ENCODE results near the gene SLC30A1. TPM values are rescaled to one million over a fixed set of nuclear protein-coding genes. Genes with fewer than 3 reads are reported as not detected.

SLC30A1 gene
- total and polyA plus RNA-seq, 2 of the 13 experiments (the other 11 are each of a cell fraction or from before 2014, with no cell fraction given) = 5.9 to 24.4 TPM

DNA sequence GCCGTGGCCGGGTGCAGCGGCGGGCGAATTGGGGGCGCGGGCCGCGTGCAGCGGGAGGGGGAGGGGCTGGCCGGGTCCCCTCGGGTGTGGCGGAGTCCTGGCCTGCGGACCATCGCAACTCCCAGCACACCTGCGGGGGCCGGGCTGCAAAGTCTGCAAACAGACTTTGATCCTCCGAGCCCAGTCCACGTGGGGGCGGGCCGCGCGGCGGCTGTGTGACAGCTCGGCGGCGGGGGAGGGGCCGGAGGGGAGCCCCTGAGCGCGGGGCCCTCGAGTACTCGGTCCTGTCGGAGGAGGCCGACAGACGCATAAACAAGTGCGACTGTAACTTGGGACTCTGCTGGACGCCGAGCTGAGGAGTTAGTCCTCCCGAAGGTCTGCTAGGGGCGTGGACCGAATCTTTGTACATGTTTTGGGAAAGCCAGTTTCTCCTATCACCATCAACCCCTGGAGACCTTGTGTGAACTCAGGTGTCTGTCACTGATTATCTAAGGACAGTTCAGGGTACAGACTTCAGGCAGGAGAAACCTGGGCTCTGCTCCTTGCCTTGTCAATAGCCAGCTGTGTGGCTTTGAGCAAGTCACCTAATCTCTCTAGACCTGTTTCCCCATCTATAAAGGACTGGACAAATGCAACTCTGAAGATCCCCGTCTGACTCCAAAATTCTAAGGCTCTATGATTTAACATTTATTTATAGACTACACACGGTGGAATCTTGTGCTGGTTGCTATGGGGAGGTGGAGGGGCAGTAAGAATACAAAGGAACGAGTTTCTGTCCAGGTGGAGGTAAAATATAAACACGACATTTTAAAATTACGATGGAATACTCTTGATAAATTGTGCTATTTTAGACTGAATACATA is 710 bp upstream of the SLC30A1 start (continued):
- TF ChIP-seq NFIC (IDR thresholded peaks at IDR 0.05; ENCODE audit: low read length) = 0 out of 2 replicates have a peak, but pooled peaks have one; percentile 38
- TF ChIP-seq, protein P1, sequence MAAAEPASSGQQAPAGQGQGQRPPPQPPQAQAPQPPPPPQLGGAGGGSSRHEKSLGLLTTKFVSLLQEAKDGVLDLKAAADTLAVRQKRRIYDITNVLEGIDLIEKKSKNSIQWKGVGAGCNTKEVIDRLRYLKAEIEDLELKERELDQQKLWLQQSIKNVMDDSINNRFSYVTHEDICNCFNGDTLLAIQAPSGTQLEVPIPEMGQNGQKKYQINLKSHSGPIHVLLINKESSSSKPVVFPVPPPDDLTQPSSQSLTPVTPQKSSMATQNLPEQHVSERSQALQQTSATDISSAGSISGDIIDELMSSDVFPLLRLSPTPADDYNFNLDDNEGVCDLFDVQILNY (CRISPR knock-in tag; conservative IDR thresholded peaks at IDR 0.05) = no peak
- TF ChIP-seq, protein P2, sequence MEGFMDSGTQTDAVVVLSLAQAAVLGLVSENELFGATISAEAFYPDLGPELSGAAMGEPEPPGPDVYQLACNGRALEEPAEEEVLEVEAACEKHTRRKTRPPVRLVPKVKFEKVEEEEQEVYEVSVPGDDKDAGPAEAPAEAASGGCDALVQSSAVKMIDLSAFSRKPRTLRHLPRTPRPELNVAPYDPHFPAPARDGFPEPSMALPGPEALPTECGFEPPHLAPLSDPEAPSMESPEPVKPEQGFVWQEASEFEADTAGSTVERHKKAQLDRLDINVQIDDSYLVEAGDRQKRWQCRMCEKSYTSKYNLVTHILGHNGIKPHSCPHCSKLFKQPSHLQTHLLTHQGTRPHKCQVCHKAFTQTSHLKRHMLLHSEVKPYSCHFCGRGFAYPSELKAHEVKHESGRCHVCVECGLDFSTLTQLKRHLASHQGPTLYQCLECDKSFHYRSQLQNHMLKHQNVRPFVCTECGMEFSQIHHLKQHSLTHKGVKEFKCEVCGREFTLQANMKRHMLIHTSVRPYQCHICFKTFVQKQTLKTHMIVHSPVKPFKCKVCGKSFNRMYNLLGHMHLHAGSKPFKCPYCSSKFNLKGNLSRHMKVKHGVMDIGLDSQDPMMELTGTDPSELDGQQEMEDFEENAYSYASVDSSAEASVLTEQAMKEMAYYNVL (CRISPR knock-in tag; IDR thresholded peaks at IDR 0.05; ENCODE audit: borderline replicate concordance) = peak; percentile 21
- TF ChIP-seq, protein P3, sequence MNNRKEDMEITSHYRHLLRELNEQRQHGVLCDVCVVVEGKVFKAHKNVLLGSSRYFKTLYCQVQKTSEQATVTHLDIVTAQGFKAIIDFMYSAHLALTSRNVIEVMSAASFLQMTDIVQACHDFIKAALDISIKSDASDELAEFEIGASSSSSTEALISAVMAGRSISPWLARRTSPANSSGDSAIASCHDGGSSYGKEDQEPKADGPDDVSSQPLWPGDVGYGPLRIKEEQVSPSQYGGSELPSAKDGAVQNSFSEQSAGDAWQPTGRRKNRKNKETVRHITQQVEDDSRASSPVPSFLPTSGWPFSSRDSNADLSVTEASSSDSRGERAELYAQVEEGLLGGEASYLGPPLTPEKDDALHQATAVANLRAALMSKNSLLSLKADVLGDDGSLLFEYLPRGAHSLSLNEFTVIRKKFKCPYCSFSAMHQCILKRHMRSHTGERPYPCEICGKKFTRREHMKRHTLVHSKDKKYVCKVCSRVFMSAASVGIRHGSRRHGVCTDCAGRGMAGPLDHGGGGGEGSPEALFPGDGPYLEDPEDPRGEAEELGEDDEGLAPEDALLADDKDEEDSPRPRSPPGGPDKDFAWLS (CRISPR knock-in tag; IDR thresholded peaks at IDR 0.05; ENCODE audit: borderline replicate concordance) = no peak
- TF ChIP-seq EZH2 (conservative IDR thresholded peaks at IDR 0.05; ENCODE audit: low read depth, low read length) = no peak
- TF ChIP-seq HMG20A (CRISPR knock-in tag; IDR thresholded peaks at IDR 0.05; ENCODE audit: borderline replicate concordance) = no peak; the same call in 1 of the 2 replicates
- no peak for TF ChIP-seq ZNF101 (CRISPR knock-in tag; IDR thresholded peaks at IDR 0.05; ENCODE audit: borderline replicate concordance, low read depth)
- no peak for TF ChIP-seq NFYB (CRISPR knock-in tag; IDR thresholded peaks at IDR 0.05)
- TF ChIP-seq LCORL (IDR thresholded peaks at IDR 0.05) = no peak
- TF ChIP-seq LCORL (CRISPR knock-in tag; IDR thresholded peaks at IDR 0.05) = peak; percentile 61
- no peak for TF ChIP-seq IRF2 (CRISPR knock-in tag; IDR thresholded peaks at IDR 0.05)
- TF ChIP-seq, protein P4, sequence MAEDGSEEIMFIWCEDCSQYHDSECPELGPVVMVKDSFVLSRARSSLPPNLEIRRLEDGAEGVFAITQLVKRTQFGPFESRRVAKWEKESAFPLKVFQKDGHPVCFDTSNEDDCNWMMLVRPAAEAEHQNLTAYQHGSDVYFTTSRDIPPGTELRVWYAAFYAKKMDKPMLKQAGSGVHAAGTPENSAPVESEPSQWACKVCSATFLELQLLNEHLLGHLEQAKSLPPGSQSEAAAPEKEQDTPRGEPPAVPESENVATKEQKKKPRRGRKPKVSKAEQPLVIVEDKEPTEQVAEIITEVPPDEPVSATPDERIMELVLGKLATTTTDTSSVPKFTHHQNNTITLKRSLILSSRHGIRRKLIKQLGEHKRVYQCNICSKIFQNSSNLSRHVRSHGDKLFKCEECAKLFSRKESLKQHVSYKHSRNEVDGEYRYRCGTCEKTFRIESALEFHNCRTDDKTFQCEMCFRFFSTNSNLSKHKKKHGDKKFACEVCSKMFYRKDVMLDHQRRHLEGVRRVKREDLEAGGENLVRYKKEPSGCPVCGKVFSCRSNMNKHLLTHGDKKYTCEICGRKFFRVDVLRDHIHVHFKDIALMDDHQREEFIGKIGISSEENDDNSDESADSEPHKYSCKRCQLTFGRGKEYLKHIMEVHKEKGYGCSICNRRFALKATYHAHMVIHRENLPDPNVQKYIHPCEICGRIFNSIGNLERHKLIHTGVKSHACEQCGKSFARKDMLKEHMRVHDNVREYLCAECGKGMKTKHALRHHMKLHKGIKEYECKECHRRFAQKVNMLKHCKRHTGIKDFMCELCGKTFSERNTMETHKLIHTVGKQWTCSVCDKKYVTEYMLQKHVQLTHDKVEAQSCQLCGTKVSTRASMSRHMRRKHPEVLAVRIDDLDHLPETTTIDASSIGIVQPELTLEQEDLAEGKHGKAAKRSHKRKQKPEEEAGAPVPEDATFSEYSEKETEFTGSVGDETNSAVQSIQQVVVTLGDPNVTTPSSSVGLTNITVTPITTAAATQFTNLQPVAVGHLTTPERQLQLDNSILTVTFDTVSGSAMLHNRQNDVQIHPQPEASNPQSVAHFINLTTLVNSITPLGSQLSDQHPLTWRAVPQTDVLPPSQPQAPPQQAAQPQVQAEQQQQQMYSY (CRISPR knock-in tag; IDR thresholded peaks at IDR 0.05) = 0 out of 2 replicates have a peak, but pooled peaks have one; percentile 25
- TF ChIP-seq, protein P5, sequence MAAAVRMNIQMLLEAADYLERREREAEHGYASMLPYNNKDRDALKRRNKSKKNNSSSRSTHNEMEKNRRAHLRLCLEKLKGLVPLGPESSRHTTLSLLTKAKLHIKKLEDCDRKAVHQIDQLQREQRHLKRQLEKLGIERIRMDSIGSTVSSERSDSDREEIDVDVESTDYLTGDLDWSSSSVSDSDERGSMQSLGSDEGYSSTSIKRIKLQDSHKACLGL (CRISPR knock-in tag; IDR thresholded peaks at IDR 0.05) = peak; percentile 43; the same call in 1 of the 2 replicates
- TF ChIP-seq, protein P6, sequence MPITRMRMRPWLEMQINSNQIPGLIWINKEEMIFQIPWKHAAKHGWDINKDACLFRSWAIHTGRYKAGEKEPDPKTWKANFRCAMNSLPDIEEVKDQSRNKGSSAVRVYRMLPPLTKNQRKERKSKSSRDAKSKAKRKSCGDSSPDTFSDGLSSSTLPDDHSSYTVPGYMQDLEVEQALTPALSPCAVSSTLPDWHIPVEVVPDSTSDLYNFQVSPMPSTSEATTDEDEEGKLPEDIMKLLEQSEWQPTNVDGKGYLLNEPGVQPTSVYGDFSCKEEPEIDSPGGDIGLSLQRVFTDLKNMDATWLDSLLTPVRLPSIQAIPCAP (CRISPR knock-in tag; IDR thresholded peaks at IDR 0.05; ENCODE audit: low read depth) = no peak
- TF ChIP-seq BCL6 (CRISPR knock-in tag; IDR thresholded peaks at IDR 0.05) = peak; percentile 70
- TF ChIP-seq KLF11 (CRISPR knock-in tag; IDR thresholded peaks at IDR 0.05) = no peak
- TF ChIP-seq NBN (conservative IDR thresholded peaks at IDR 0.05) = no peak

Data from HepG2 (cell line).